ENCODE measurements around the gene ZBTB2.
A peak's percentile ranks its signal among the peaks of the same experiment; 100 is the strongest.

DNA sequence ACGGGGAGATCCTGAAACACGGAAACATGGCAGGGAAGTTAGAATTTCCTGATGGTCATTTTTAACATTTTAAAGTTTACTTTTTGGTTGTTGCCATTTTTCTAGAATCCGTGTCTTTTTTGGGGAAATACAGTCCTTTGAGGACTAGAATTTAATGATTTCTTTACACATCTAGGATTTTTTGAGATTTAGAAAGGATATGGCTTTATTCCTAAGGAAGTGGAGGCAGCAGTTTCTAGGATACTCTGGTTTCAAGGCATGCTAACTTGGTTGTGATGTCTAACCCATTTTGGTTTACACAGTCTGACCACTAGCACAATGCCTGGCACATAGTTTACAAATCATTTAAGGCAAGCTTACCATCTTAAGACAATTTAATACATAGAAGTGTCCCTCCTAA lies 1.1 kb upstream of the ZBTB2 start:
- peak; percentile 17 for TF ChIP-seq POLR2A (IDR thresholded peaks at IDR 0.05; ENCODE audit: low read length)
- TF ChIP-seq GATA1 (IDR thresholded peaks at IDR 0.05; ENCODE audit: low read depth, low read length): no peak
